ENCODE measurements around the gene PARP1.

- TF ChIP-seq, protein P1, sequence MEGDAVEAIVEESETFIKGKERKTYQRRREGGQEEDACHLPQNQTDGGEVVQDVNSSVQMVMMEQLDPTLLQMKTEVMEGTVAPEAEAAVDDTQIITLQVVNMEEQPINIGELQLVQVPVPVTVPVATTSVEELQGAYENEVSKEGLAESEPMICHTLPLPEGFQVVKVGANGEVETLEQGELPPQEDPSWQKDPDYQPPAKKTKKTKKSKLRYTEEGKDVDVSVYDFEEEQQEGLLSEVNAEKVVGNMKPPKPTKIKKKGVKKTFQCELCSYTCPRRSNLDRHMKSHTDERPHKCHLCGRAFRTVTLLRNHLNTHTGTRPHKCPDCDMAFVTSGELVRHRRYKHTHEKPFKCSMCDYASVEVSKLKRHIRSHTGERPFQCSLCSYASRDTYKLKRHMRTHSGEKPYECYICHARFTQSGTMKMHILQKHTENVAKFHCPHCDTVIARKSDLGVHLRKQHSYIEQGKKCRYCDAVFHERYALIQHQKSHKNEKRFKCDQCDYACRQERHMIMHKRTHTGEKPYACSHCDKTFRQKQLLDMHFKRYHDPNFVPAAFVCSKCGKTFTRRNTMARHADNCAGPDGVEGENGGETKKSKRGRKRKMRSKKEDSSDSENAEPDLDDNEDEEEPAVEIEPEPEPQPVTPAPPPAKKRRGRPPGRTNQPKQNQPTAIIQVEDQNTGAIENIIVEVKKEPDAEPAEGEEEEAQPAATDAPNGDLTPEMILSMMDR (IDR thresholded peaks at IDR 0.05): no peak
- TF ChIP-seq POLR2AphosphoS5 (IDR thresholded peaks at IDR 0.05): no peak
- TF ChIP-seq POLR2A (IDR thresholded peaks at IDR 0.05): no peak
Measured at GRCh38 chr1:226364901-226365565, 42.9 kb downstream of the PARP1 start.
